ENCODE measurements around the gene PDGFB. TPM values are rescaled to one million over a fixed set of nuclear protein-coding genes. Genes with fewer than 3 reads are reported as not detected.

The PDGFB gene
- total RNA-seq, 1 experiment from 2014 or later: 9.2 TPM

- no peak for ATAC-seq
- Mint-ChIP-seq H3K27ac (no peak overlapping the region), H3K9me3 (no peaks in the 10 kb centered on the region), H3K27me3 (ENCODE audit: low read depth) (peaks cover 76% of the 10 kb centered on the region), H3K36me3 (peaks cover 4% of the 10 kb centered on the region; the same call in 1 of the 2 replicates), H3K4me1 (peaks cover 27% of the 10 kb centered on the region), H3K4me3 (peak overlapping the region; percentile 66)
- no peak for TF ChIP-seq ATF1 (CRISPR knock-in tag; IDR thresholded peaks at IDR 0.05)
- TF ChIP-seq USF1 (CRISPR knock-in tag; IDR thresholded peaks at IDR 0.05): peak; percentile 51; the same call in 1 of the 2 replicates
- no peak for TF ChIP-seq PRDM15 (CRISPR knock-in tag; IDR thresholded peaks at IDR 0.05)
- no peak for TF ChIP-seq TP53 (CRISPR knock-in tag; IDR thresholded peaks at IDR 0.05)
- peak; percentile 35; the same call in 1 of the 2 replicates for TF ChIP-seq USF2 (CRISPR knock-in tag; IDR thresholded peaks at IDR 0.05)
- TF ChIP-seq TEAD4 (CRISPR knock-in tag; IDR thresholded peaks at IDR 0.05): no peak
- DNase-seq (ENCODE audit: low spot score): no peak
- ChIA-PET CTCF (interaction anchor here (0.7 to 2.0 kb wide), 10 partner anchors 10 to 110 kb away, joined by 3 to 6 read pairs (median 4); no protein-coding TSS in a partner anchor), POLR2A (interaction anchor here (0.7 to 1.4 kb wide), 4 partner anchors 10 to 44 kb away, joined by 3 to 5 read pairs (median 4); no protein-coding TSS in a partner anchor)
These were observed 603 bp upstream of the PDGFB start for GRCh38 chr22:39245130-39246039.

GRCh38 chr22:39244136-39244495, 666 bp downstream of the PDGFB start:
- Mint-ChIP-seq H3K36me3 (peaks cover 4% of the 10 kb centered on the region; the same call in 1 of the 2 replicates), H3K4me3 (peak overlapping the region; percentile 70), H3K4me1 (peaks cover 20% of the 10 kb centered on the region), H3K9me3 (no peaks in the 10 kb centered on the region), H3K27ac (no peak overlapping the region), H3K27me3 (ENCODE audit: low read depth) (peaks cover 81% of the 10 kb centered on the region)
- ATAC-seq: no peak
- ChIA-PET CTCF (interaction anchor here (0.6 to 2.0 kb wide), 7 partner anchors 10 to 276 kb away, joined by 3 to 6 read pairs (median 3); no protein-coding TSS in a partner anchor), POLR2A (interaction anchor here (0.6 to 1.4 kb wide), 4 partner anchors 14 to 75 kb away, joined by 3 to 5 read pairs (median 4); partner anchors contain the start of gene RPL3)
- TF ChIP-seq FOXK1 (CRISPR knock-in tag; IDR thresholded peaks at IDR 0.05): no peak
- DNase-seq (ENCODE audit: low spot score): no peak

- no peak for DNase-seq (ENCODE audit: low spot score)
- ChIA-PET POLR2A (interaction anchor here (0.8 to 1.0 kb wide), 2 partner anchors 13 to 69 kb away, joined by 3 to 4 read pairs; no protein-coding TSS in a partner anchor), CTCF (interaction anchor here (0.9 to 2.0 kb wide), 3 partner anchors 68 to 108 kb away, joined by 3 to 6 read pairs (median 3); no protein-coding TSS in a partner anchor)
- TF ChIP-seq ZNF121 (CRISPR knock-in tag; IDR thresholded peaks at IDR 0.05) (no peak), ZNF425 (CRISPR knock-in tag; conservative IDR thresholded peaks at IDR 0.05) (no peak), FOXP1 (CRISPR knock-in tag; IDR thresholded peaks at IDR 0.05; ENCODE audit: borderline replicate concordance) (no peak)
- Mint-ChIP-seq H3K27me3 (ENCODE audit: low read depth) (peaks cover 83% of the 10 kb centered on the region), H3K4me3 (peak overlapping the region; percentile 74), H3K36me3 (peaks cover 4% of the 10 kb centered on the region; the same call in 1 of the 2 replicates), H3K27ac (no peak overlapping the region), H3K4me1 (peaks cover 20% of the 10 kb centered on the region), H3K9me3 (no peaks in the 10 kb centered on the region)
- peak; percentile 7 for ATAC-seq
These were observed 1.2 kb downstream of the PDGFB start for GRCh38 chr22:39243439-39244135.

Data from WTC11 (cell line).